GM08714 (cell line): Measurements from ENCODE around the gene B4GAT1.
"Not testable (repeated sequence)": the region's sequence is repeated elsewhere in the genome, so short reads cannot be mapped to it uniquely, and the experiment has no call there.

Experiments used
- H3K4me3 ChIP-seq: fragments of 200-500 bp; sonication (Bioruptor generic); 2 replicates; pipeline ENCODE4 v1.5.1; 2014; ENCODE audit warnings: mild to moderate bottlenecking, low read length, inconsistent platforms
- ZNF274 ChIP-seq: IDR thresholded peaks from 2 replicates; pipeline ENCODE4 v1.6.1; 2012; ENCODE audit warnings: mild to moderate bottlenecking, low read depth, low read length

Gene B4GAT1

GRCh38 chr11:66347425-66348276 lies at the start of gene B4GAT1:
B4GAT1 (minus strand) TSS chr11:66347629; CDS start chr11:66347545, 84 bp downstream.
- TF ChIP-seq ZNF274 = no peak

GRCh38 chr11:66393954-66394353 lies 46.5 kb upstream of the B4GAT1 start:
- no peak overlapping the region for H3K4me3 ChIP-seq
- no peak for TF ChIP-seq ZNF274

More at GRCh38 chr11:66347425-66348276, at the start of gene B4GAT1:
- peak within 1 kb of the TSS; percentile 95 for H3K4me3 ChIP-seq

- no peak for TF ChIP-seq ZNF274
- H3K4me3 ChIP-seq = no peak overlapping the region
These were observed 43.9 kb upstream of the B4GAT1 start for GRCh38 chr11:66391322-66391721.

GRCh38 chr11:66388780-66389386 lies 41.5 kb upstream of the B4GAT1 start:
- no peak for TF ChIP-seq ZNF274
- no peak overlapping the region for H3K4me3 ChIP-seq

GRCh38 chr11:66386171-66387069 lies 39.0 kb upstream of the B4GAT1 start:
- no peak for TF ChIP-seq ZNF274
- H3K4me3 ChIP-seq = no peak overlapping the region

GRCh38 chr11:66384316-66384715 lies 36.9 kb upstream of the B4GAT1 start:
- H3K4me3 ChIP-seq = not testable (repeated sequence)

GRCh38 chr11:66380264-66380663 lies 32.8 kb upstream of the B4GAT1 start:
- not testable (repeated sequence) for H3K4me3 ChIP-seq

GRCh38 chr11:66373690-66374287 lies 26.4 kb upstream of the B4GAT1 start:
- not testable (repeated sequence) for H3K4me3 ChIP-seq

- no peak for TF ChIP-seq ZNF274
- H3K4me3 ChIP-seq = no peak overlapping the region
These were observed 25.8 kb upstream of the B4GAT1 start for GRCh38 chr11:66373265-66373664.

- no peak for TF ChIP-seq ZNF274
These were observed 24.4 kb upstream of the B4GAT1 start, which contains the start of gene SLC29A2 for GRCh38 chr11:66371627-66372415. SLC29A2 (minus strand) TSS chr11:66371760; CDS start chr11:66371591, 169 bp downstream.

GRCh38 chr11:66369073-66369894 lies 21.9 kb upstream of the B4GAT1 start:
- TF ChIP-seq ZNF274 = no peak
- no peak overlapping the region for H3K4me3 ChIP-seq

More at GRCh38 chr11:66371627-66372415, 24.4 kb upstream of the B4GAT1 start, which contains the start of gene SLC29A2:
- H3K4me3 ChIP-seq = peak within 1 kb of the TSS; percentile 86

- H3K4me3 ChIP-seq = no peak overlapping the region
- no peak for TF ChIP-seq ZNF274
These were observed 21.1 kb upstream of the B4GAT1 start for GRCh38 chr11:66368484-66368883.
